ENCODE data around the gene SCAMP5.

GRCh38 chr15:75029378-75030022 lies 34.1 kb downstream of the SCAMP5 start:
- peak; percentile 30; the same call in 1 of the 2 replicates for TF ChIP-seq MXI1 (IDR thresholded peaks at IDR 0.05; ENCODE audit: borderline replicate concordance, low read depth, low read length)
- TF ChIP-seq, protein P1, sequence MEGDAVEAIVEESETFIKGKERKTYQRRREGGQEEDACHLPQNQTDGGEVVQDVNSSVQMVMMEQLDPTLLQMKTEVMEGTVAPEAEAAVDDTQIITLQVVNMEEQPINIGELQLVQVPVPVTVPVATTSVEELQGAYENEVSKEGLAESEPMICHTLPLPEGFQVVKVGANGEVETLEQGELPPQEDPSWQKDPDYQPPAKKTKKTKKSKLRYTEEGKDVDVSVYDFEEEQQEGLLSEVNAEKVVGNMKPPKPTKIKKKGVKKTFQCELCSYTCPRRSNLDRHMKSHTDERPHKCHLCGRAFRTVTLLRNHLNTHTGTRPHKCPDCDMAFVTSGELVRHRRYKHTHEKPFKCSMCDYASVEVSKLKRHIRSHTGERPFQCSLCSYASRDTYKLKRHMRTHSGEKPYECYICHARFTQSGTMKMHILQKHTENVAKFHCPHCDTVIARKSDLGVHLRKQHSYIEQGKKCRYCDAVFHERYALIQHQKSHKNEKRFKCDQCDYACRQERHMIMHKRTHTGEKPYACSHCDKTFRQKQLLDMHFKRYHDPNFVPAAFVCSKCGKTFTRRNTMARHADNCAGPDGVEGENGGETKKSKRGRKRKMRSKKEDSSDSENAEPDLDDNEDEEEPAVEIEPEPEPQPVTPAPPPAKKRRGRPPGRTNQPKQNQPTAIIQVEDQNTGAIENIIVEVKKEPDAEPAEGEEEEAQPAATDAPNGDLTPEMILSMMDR (conservative IDR thresholded peaks at IDR 0.05; ENCODE audit: low read depth, low read length) = peak; percentile 97
- no peak for TF ChIP-seq POLR2A (IDR thresholded peaks at IDR 0.05; ENCODE audit: low read depth, low read length)
- no peak for TF ChIP-seq MAFK (IDR thresholded peaks at IDR 0.05; ENCODE audit: low read depth, low read length)
- no peak for TF ChIP-seq RFX5 (IDR thresholded peaks at IDR 0.05; ENCODE audit: low read depth, low read length)
- 0 out of 2 replicates have a peak, but pooled peaks have one; percentile 3 for TF ChIP-seq FOS (IDR thresholded peaks at IDR 0.05; ENCODE audit: low read depth, low read length)
- TF ChIP-seq RCOR1 (IDR thresholded peaks at IDR 0.05; ENCODE audit: insufficient replicate concordance, low read length) = no peak
- peak; percentile 99 for TF ChIP-seq SMC3 (IDR thresholded peaks at IDR 0.05; ENCODE audit: low read depth, low read length)
- peak; percentile 59; the same call in 1 of the 2 replicates for TF ChIP-seq MAZ (IDR thresholded peaks at IDR 0.05; ENCODE audit: borderline replicate concordance, low read depth, low read length)
